ENCODE data around the gene TAF5L.

TAF5L gene

GRCh38 chr1:229625915-229626831, at the start of gene TAF5L, which contains the start of gene URB2:
Gene TAF5L (minus strand): TSS chr1:229626122. CDS start chr1:229614482, 11,640 bp downstream.
Gene URB2 (plus strand): TSS chr1:229626247. CDS start chr1:229627634, 1,387 bp downstream.
- DNase-seq = peak; percentile 86 to 91

GRCh38 chr1:229675396-229675795, 49.5 kb upstream of the TAF5L start:
- no peak for DNase-seq

- no peak for DNase-seq
Measured at GRCh38 chr1:229674042-229674441, 48.1 kb upstream of the TAF5L start.

- no peak for DNase-seq
Measured at GRCh38 chr1:229672246-229672645, 46.3 kb upstream of the TAF5L start.

- DNase-seq = no peak
Measured at GRCh38 chr1:229671310-229671709, 45.4 kb upstream of the TAF5L start.

GRCh38 chr1:229669333-229669732, 43.4 kb upstream of the TAF5L start:
- no peak for DNase-seq

GRCh38 chr1:229666585-229666984, 40.7 kb upstream of the TAF5L start:
- no peak for DNase-seq

GRCh38 chr1:229665912-229666558, 40.1 kb upstream of the TAF5L start:
- no peak for DNase-seq

GRCh38 chr1:229664133-229664689, 38.3 kb upstream of the TAF5L start:
- DNase-seq = peak; percentile 94 to 95

- no peak for DNase-seq
Measured at GRCh38 chr1:229661897-229662296, 36.0 kb upstream of the TAF5L start.

- peak; percentile 80 to 82 for DNase-seq
Measured at GRCh38 chr1:229661022-229661877, 35.3 kb upstream of the TAF5L start.

- DNase-seq = no peak
Measured at GRCh38 chr1:229657993-229658755, 32.3 kb upstream of the TAF5L start.

- no peak for DNase-seq
Measured at GRCh38 chr1:229655781-229656180, 29.9 kb upstream of the TAF5L start.

- DNase-seq = no peak
Measured at GRCh38 chr1:229653420-229653819, 27.5 kb upstream of the TAF5L start.

- DNase-seq = no peak
Measured at GRCh38 chr1:229651546-229651945, 25.6 kb upstream of the TAF5L start.

- no peak for DNase-seq
Measured at GRCh38 chr1:229650045-229650444, 24.1 kb upstream of the TAF5L start.

- no peak for DNase-seq
Measured at GRCh38 chr1:229648406-229648805, 22.5 kb upstream of the TAF5L start.

- no peak for DNase-seq
Measured at GRCh38 chr1:229645324-229645993, 19.5 kb upstream of the TAF5L start.

- peak in 1 of 2 experiments; percentile 13 for DNase-seq
Measured at GRCh38 chr1:229643996-229644745, 18.2 kb upstream of the TAF5L start.

- DNase-seq = peak in 1 of 2 experiments; percentile 0
Measured at GRCh38 chr1:229642970-229643369, 17.0 kb upstream of the TAF5L start.

All from activated T-cell treated with anti-CD3 and anti-CD28 coated beads, Interleukin-2, amount 50 U/mL, for 48 hours (primary cell).